Pancreas (tissue), 10 donors: Measurements from ENCODE around the gene CIDEA. TPM values are rescaled to one million over a fixed set of nuclear protein-coding genes. Genes with fewer than 3 reads are reported as not detected.

ENCODE experiments used
- ATAC-seq, 4 donors: fragments of 200-7000 bp; cut with Tn5 transposase; one replicate each; pipeline versions ENCODE4 v1.8.0 to v1.9.1; 2020; ENCODE audit warnings: mild to moderate bottlenecking in 4 of 4, moderate library complexity in 4 of 4
- DNase-seq, 6 donors: peaks; one replicate each; pipeline ENCODE4 v3.0.0-alpha.2; 2020
- FAIRE-seq: peaks from 2 replicates; lab custom pipeline; 2012; peaks lifted over from hg19 to GRCh38; lab: Jason Lieb, UNC
- H3K27ac ChIP-seq, 4 donors: fragments of 200-600 bp; sonication (generic); 1 replicate in 3 of 4; 2 replicates in 1 of 4; pipeline versions ENCODE4 v1.5.0 to v1.8.0; 2020
- H3K27me3 ChIP-seq, 4 donors: fragments of 200-600 bp; one replicate each; pipeline ENCODE4 v1.8.0; 2021
- H3K36me3 ChIP-seq, 3 donors: fragments of 200-600 bp; sonication (generic) in 1 of 3; one replicate each; pipeline versions ENCODE4 v1.5.0 to v1.8.0; 2020 to 2021
- H3K4me1 ChIP-seq, 3 donors: fragments of 200-600 bp; one replicate each; pipeline ENCODE4 v1.8.0; 2021
- H3K4me3 ChIP-seq, 4 donors: fragments of 200-600 bp; sonication (generic) in 2 of 4; one replicate each; pipeline versions ENCODE4 v1.5.0 to v1.8.0; 2020 to 2021
- H3K9me3 ChIP-seq, 4 donors: fragments of 200-600 bp; one replicate each; pipeline ENCODE4 v1.8.0; 2021
- CTCF ChIP-seq, 4 donors: fragments of 200-600 bp; sonication (generic) in 3 of 4; IDR thresholded peaks; one replicate each; pipeline versions ENCODE4 v1.5.0 to v1.8.0; 2021; ENCODE audit warnings: antibody characterized with exemption in 4 of 4
- WGBS, 2 donors: extraction: QIAGEN DNeasy Blood & Tissue Kit; methylation state at CpG; one replicate each; pipeline ENCODE4 v1.1.7; 2013; 5-methylcytosine and 5-hydroxymethylcytosine counted together
- intact Hi-C, 3 donors: fragments of 100-400 bp; cut with DNase I; formaldehyde crosslinking; loops; one replicate each; pipeline versions ENCODE4 v1.11.1 to v1.14.2; 2022
- polyA plus RNA-seq, 2 donors: library from polyadenylated mRNA; stranded (reverse); fragments of 200-250 nt; gene quantifications; one replicate each; pipeline ENCODE4 v1.2.3, GENCODE V29; 2013
- total RNA-seq, 6 donors: library from RNA; stranded (reverse); fragmentation: NEBNext Ultra II Directional in 4 of 6; extraction: Animal tissue kit (Norgen Biotek cat#: 25700) in 4 of 6; gene quantifications; one replicate each; pipeline versions ENCODE4 v1.2.1 to v1.2.4, GENCODE V29; 2021 to 2023
- donor health status: healthy with polysubstance abuse.
- donor health status: DM: no; HTN: no; CAD: no; lungs with moderate emphysema.
- donor health status: DM: no; HTN: no; CAD: no.
- donor health status: control.
- donor health status: control.
- donor health status: Bipolar disorder and iron deficiency.
- donor health status: DM: yes; HTN: yes; CAD: no.
- donor health status: DM: no; HTN: no; CAD: no.
- donor health status: DM: no; HTN: no; CAD: no.
- donor health status: DM: yes; HTN: yes; CAD: no.

Gene CIDEA
- total and polyA plus RNA-seq, 8 donors, result 0.35 to 3.5 (median 0.64) TPM; not detected in 5

GRCh38 chr18:12234451-12235190 lies 19.5 kb upstream of the CIDEA start:
- H3K4me3 ChIP-seq, result no peak overlapping the region
- FAIRE-seq (no peak), DNase-seq (no peak), ATAC-seq (no peak)
- no peaks in the 10 kb centered on the region for H3K27me3 ChIP-seq
- no peak for TF ChIP-seq CTCF (IDR thresholded peaks at IDR 0.05)
- intact Hi-C loops, result loop anchor here in 1 of 3 donors (5.0 kb wide), 1 partner anchor 142 kb away; the partner anchor contains the start of gene ANKRD62
- H3K27ac ChIP-seq, result no peak overlapping the region
- no peaks in the 10 kb centered on the region for H3K36me3 ChIP-seq
- no peaks in the 10 kb centered on the region for H3K4me1 ChIP-seq
- 91% methylated on average over 19 of the region's 19 CpGs for WGBS, 2 donors
- no peaks in the 10 kb centered on the region for H3K9me3 ChIP-seq

GRCh38 chr18:12236141-12236540 lies 18.0 kb upstream of the CIDEA start:
- Histone ChIP-seq H3K27ac (no peak overlapping the region), H3K27me3 (no peaks in the 10 kb centered on the region), H3K4me1 (no peaks in the 10 kb centered on the region), H3K4me3 (no peak overlapping the region), H3K36me3 (no peaks in the 10 kb centered on the region), H3K9me3 (no peaks in the 10 kb centered on the region)
- WGBS, 2 donors, result 89 to 98% methylated on average over 16 of the region's 16 CpGs
- DNase-seq, result no peak
- no peak for FAIRE-seq
- no peak for ATAC-seq
- intact Hi-C loops, result loop anchor here in 1 of 3 donors (5.0 kb wide), 1 partner anchor 144 kb away; the partner anchor contains the start of gene ANKRD62
- TF ChIP-seq CTCF (IDR thresholded peaks at IDR 0.05), result no peak

DNA sequence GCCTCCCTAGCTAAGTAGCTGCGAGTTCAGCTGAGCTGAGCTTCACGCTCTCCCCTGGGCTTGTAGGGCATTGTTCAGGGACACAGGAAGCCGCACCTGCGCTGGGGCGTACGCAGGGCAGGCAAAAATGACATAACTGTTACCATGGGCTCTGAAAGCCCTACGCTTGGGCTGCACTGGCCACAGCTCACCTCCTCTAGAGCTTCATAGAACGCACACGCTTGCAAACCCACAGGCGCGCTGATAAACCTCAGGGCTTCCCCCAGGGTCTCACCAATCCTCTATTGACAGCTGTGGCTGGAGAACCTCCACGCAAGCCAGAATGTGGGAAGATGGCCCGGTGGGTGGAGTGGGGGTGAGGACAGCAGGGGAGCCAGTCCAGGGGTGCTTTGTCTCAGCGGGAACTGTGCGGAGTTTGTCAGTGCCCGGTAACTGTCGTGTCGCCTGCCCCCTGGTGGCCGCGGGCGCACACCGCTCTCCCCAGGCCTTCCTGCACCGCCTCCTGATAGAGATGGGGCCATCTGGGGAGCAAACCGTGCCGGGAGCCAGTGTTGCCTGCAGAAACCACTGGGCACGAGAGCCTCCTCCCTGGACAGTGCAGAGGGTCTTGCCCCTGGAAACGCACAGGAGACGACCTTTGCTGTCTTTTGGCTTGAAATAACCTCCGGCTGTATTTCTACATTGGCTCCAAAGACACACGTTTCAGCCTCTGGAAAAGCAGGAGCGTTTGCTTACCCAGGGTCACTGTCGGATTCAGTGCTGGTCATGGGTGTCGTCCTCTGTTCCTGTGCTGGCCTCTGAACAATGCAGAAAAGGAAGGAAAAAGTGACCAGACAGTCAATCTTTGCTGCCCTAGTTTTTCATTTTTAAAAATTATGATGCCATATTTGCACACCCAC lies 17.0 kb upstream of the CIDEA start:
- Histone ChIP-seq H3K9me3 (no peaks in the 10 kb centered on the region), H3K27me3 (no peaks in the 10 kb centered on the region), H3K4me3 (peak overlapping the region in 1 of 4 donors; percentile 25), H3K36me3 (no peaks in the 10 kb centered on the region), H3K27ac (no peak overlapping the region), H3K4me1 (no peaks in the 10 kb centered on the region)
- TF ChIP-seq CTCF (IDR thresholded peaks at IDR 0.05), result peak; percentile 90 to 97 (median 92)
- DNase-seq (peak; percentile 66 to 96 (median 82)), ATAC-seq (peak; percentile 98 to 100 (median 100)), FAIRE-seq (no peak)
- intact Hi-C loops, result loop anchor here in 1 of 3 donors (5.0 kb wide), 1 partner anchor 145 kb away; the partner anchor contains the start of gene ANKRD62
- WGBS, 2 donors, result 24 to 30% methylated on average over 33 of the region's 33 CpGs

GRCh38 chr18:12238826-12239225 lies 15.3 kb upstream of the CIDEA start:
- no peak overlapping the region for H3K4me3 ChIP-seq
- H3K36me3 ChIP-seq, result no peaks in the 10 kb centered on the region
- ATAC-seq, result no peak
- 31 to 40% methylated on average over 3 of the region's 3 CpGs for whole genome bisulfite sequencing, 2 donors
- intact Hi-C loops, result loop anchor here in 1 of 3 donors (5.0 kb wide), 1 partner anchor 147 kb away; the partner anchor contains the start of gene ANKRD62
- no peak for DNase-seq
- TF ChIP-seq CTCF (IDR thresholded peaks at IDR 0.05), result no peak
- no peaks in the 10 kb centered on the region for H3K9me3 ChIP-seq
- H3K27ac ChIP-seq, result no peak overlapping the region
- FAIRE-seq, result no peak
- no peaks in the 10 kb centered on the region for H3K27me3 ChIP-seq
- no peaks in the 10 kb centered on the region for H3K4me1 ChIP-seq
